HG03575 (cell line): ENCODE data around the gene NPRL2.

Source experiments
- ATAC-seq: cut with Tn5 transposase; IDR thresholded peaks from one replicate; pipeline ENCODE4 v1.9.1; 2021; ENCODE audit not compliant: unreplicated experiment, insufficient number of reproducible peaks, low FRiP score; ENCODE audit errors: extremely low read depth

NPRL2 gene

GRCh38 chr3:50354186-50354764 lies 3.7 kb upstream of the NPRL2 start:
- ATAC-seq: no peak

DNA sequence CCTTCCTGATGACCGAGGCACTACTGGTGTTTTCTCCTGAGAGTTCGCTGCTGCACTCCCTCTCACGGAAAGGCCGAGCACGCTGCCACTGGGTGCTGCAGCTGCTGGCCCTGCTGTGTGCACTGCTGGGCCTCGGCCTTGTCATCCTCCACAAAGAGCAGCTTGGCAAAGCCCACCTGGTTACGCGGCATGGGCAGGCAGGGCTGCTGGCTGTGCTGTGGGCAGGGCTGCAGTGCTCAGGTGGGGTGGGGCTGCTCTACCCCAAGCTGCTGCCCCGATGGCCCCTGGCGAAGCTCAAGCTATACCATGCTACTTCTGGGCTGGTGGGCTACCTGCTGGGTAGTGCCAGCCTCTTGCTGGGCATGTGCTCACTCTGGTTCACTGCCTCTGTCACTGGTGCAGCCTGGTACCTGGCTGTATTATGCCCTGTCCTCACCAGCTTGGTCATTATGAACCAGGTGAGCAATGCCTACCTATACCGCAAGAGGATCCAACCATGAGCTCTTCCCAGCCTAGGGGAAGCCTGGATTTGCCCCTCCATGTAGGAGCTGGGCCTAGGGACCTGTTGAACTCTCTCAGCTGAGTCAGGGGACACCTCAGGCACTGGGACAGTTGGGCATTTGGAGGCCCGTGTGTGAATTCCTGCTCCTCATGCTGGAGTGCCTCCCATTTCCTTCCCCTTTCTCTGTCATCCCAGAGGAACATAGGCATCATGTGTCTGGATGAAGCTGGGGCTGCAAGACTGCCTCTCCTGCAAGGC lies 2.9 kb upstream of the NPRL2 start:
- no peak for ATAC-seq

- no peak for ATAC-seq
Measured at GRCh38 chr3:50352781-50353180, 2.2 kb upstream of the NPRL2 start.

DNA sequence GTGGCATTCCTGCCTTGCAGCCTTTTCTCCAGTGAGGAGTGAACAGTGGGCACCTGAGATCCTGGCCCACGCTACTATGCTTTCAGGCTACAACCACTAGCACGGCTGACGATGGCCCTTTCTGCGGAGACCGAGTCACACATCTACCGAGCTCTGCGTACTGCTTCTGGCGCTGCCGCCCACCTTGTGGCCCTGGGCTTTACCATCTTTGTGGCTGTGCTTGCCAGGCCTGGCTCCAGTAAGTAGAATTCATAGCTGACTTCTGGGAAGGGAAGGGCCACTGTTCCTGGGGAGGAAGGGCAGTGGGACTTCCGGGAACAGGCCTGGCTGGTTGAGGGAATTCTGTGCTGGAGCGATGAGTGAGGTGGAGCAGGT lies 735 bp upstream of the NPRL2 start:
- ATAC-seq: no peak

GRCh38 chr3:50350213-50350526 lies 405 bp downstream of the NPRL2 start:
- no peak for ATAC-seq

- no peak for ATAC-seq
Measured at GRCh38 chr3:50347187-50347813, 3.3 kb downstream of the NPRL2 start.

GRCh38 chr3:50345586-50346234 lies 4.9 kb downstream of the NPRL2 start, which contains the start of gene ZMYND10:
TSS of gene ZMYND10 (minus strand) at chr3:50345732. CDS start at chr3:50345579, 153 bp downstream.
- ATAC-seq: no peak

DNA sequence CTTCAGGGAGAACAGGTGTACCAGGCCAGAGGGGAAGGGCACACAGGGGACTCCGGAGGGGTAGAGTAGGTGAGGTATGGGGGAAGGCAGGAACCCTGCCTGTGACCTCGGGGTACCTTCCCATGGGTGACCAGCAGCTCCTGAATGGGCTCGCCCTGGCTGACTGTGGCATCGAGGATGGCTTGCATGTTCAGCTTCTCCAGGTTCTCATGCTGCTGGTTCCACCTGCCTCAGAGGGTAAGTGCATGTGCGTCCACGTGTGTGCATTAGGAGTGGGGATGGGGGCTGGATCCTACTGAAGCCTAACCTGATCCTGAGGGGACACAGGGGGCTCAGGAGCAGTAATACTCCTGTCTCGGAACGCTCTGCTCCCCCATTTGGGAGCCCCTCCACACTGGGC lies 5.6 kb downstream of the NPRL2 start:
- ATAC-seq: no peak

- ATAC-seq: no peak
Measured at GRCh38 chr3:50342813-50343633, 7.6 kb downstream of the NPRL2 start.

- ATAC-seq: no peak
Measured at GRCh38 chr3:50341996-50342650, 8.5 kb downstream of the NPRL2 start.

- ATAC-seq: no peak
Measured at GRCh38 chr3:50341537-50341936, 9.0 kb downstream of the NPRL2 start.

DNA sequence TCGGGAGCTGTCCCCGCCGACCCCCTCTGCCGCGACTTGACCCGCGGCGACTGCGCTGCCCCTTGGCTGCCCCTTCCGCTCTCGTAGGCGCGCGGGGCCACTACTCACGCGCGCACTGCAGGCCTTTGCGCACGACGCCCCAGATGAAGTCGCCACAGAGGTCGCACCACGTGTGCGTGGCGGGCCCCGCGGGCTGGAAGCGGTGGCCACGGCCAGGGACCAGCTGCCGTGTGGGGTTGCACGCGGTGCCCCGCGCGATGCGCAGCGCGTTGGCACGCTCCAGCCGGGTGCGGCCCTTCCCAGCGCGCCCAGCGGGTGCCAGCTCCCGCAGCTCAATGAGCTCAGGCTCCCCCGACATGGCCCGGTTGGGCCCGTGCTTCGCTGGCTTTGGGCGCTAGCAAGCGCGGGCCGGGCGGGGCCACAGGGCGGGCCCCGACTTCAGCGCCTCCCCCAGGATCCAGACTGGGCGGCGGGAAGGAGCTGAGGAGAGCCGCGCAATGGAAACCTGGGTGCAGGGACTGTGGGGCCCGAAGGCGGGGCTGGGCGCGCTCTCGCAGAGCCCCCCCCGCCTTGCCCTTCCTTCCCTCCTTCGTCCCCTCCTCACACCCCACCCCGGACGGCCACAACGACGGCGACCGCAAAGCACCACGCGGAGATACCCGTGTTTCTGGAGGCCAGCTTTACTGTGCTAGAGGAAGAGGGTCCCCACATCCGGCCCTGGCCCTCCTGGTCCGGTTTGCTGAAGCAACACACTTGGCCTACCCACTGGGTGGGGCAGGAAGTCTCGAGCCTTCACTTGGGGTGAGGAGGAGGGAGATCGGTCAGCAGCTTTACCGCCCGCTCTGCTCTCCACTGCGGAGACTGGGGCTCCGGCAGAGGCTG lies 9.9 kb downstream of the NPRL2 start, which contains the start of gene RASSF1:
TSS of gene RASSF1 (minus strand) at position 389 of the 882 bp plus-strand sequence. CDS start at position 358, 31 bp downstream.
- no peak for ATAC-seq

DNA sequence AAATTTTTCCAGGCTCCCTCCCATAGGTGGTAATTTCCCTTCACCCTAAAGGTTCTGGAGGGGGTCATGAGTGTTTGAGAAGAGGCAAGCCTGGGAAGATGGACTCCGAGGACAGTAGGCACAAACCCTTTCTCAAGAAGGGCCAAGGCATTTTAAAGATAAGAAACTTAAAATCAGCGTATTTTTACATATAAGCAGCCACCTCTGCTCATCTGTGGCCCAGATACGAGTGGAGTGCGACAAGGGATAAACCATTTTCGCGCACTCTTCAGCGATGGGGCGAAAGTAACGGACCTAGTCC lies 10.5 kb downstream of the NPRL2 start:
- ATAC-seq: no peak

- ATAC-seq: no peak
Measured at GRCh38 chr3:50339485-50340146, 11.0 kb downstream of the NPRL2 start.

GRCh38 chr3:50338965-50339364 lies 11.6 kb downstream of the NPRL2 start:
- no peak for ATAC-seq

DNA sequence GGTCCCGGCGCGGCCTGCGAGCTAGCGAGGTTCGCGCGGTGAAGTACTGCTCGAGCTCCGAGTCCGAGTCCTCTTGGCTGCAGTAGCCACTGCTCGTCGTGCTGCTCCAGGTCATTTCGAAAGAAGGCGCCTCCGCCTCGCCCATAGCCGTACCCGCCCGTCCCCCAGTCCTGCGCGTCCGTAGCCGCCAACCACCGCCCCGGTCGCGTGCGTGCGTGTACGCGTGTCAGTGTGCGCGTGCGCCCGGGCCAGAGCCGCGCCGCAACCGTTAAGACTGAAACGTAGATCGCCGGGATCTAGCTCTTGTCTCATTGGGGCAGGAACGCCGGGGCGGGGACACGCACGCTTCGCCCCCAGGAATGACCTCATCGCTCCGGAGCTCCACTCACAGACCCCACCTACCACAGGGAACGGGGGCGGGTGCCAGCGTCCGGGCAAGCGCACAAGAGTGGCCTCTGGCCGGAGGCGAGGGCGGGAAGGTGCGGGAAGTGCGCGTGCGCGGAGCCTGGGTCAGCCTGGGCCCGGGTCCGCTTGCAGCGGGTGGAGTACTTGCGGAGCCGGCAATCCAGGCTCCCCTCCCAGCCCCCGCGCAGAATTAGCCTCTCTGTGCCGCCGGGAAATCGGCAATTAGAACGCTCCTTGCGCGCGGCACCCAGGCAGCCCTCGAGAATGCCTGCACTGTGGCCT lies 13.3 kb downstream of the NPRL2 start:
- ATAC-seq: peak; percentile 33
